Choroid plexus epithelial cell (primary cell): ENCODE results near the gene PAPSS1.
"Not testable (repeated sequence)": the region's sequence is repeated elsewhere in the genome, so short reads cannot be mapped to it uniquely, and the experiment has no call there.

ENCODE experiments used
- DNase-seq: peaks from one replicate; pipeline ENCODE4 v3.0.0-alpha.2; 2010; ENCODE audit warnings: low read depth
- H3K4me3 ChIP-seq: 2 replicates; pipeline ENCODE4 v1.5.1; 2011; ENCODE audit warnings: low read depth, mild to moderate bottlenecking, control low read depth, low read length, moderate library complexity
- CTCF ChIP-seq: conservative IDR thresholded peaks from 2 replicates; pipeline ENCODE4 v1.5.1; 2011; ENCODE audit warnings: low read depth, mild to moderate bottlenecking, control low read depth, inconsistent platforms, low read length, moderate library complexity

Gene PAPSS1

GRCh38 chr4:107658400-107659336, 61.4 kb downstream of the PAPSS1 start:
- TF ChIP-seq CTCF: no peak
- peak; percentile 22 for DNase-seq
- no peak overlapping the region for H3K4me3 ChIP-seq

- no peak for DNase-seq
- no peak for TF ChIP-seq CTCF
- no peak overlapping the region for H3K4me3 ChIP-seq
Observed at GRCh38 chr4:107655289-107655688, 64.7 kb downstream of the PAPSS1 start.

- peak; percentile 43 for DNase-seq
- peak; percentile 52 for TF ChIP-seq CTCF
- H3K4me3 ChIP-seq: no peak overlapping the region
Observed at GRCh38 chr4:107654694-107655093, 65.3 kb downstream of the PAPSS1 start.

- H3K4me3 ChIP-seq, DNase-seq: not testable (repeated sequence)
Observed at GRCh38 chr4:107651408-107651807, 68.6 kb downstream of the PAPSS1 start.

GRCh38 chr4:107650251-107650650, 69.8 kb downstream of the PAPSS1 start:
- H3K4me3 ChIP-seq: no peak overlapping the region
- no peak for TF ChIP-seq CTCF
- DNase-seq: no peak

GRCh38 chr4:107648178-107648991, 71.6 kb downstream of the PAPSS1 start:
- no peak for DNase-seq
- H3K4me3 ChIP-seq: no peak overlapping the region
- TF ChIP-seq CTCF: no peak

GRCh38 chr4:107647591-107647990, 72.4 kb downstream of the PAPSS1 start:
- no peak for TF ChIP-seq CTCF

More at GRCh38 chr4:107647591-107647990, 72.4 kb downstream of the PAPSS1 start:
- no peak overlapping the region for H3K4me3 ChIP-seq
- DNase-seq: no peak
